Ishikawa (cell line): ENCODE data around the gene ATP6V0B.

Experiments used
- CEBPB ChIP-seq: IDR thresholded peaks from 2 replicates; pipeline ENCODE4 v1.6.1; 2012
- CREB1 ChIP-seq: IDR thresholded peaks from 2 replicates; pipeline ENCODE4 v1.6.1; 2012; ENCODE audit warnings: low read depth
- EGR1 ChIP-seq: IDR thresholded peaks from 2 replicates; pipeline ENCODE4 v1.6.1; 2012
- EP300 ChIP-seq: IDR thresholded peaks from 2 replicates; pipeline ENCODE4 v1.6.1; 2012; ENCODE audit warnings: borderline replicate concordance
- FOXM1 ChIP-seq: IDR thresholded peaks from 2 replicates; pipeline ENCODE4 v1.6.1; 2012; ENCODE audit warnings: low read depth, borderline replicate concordance
- MAX ChIP-seq: IDR thresholded peaks from 2 replicates; pipeline ENCODE4 v1.6.1; 2012
- RAD21 ChIP-seq: IDR thresholded peaks from 2 replicates; pipeline ENCODE4 v1.6.1; 2012; ENCODE audit warnings: low read depth
- REST ChIP-seq: IDR thresholded peaks from 2 replicates; pipeline ENCODE4 v1.6.1; 2012; ENCODE audit warnings: low read depth, mild to moderate bottlenecking
- TAF1 ChIP-seq: IDR thresholded peaks from 2 replicates; pipeline ENCODE4 v1.6.1; 2012; ENCODE audit warnings: low read depth, mild to moderate bottlenecking
- TCF12 ChIP-seq: IDR thresholded peaks from 2 replicates; pipeline ENCODE4 v1.6.1; 2012; ENCODE audit warnings: low read depth
- TEAD4 ChIP-seq: IDR thresholded peaks from 2 replicates; pipeline ENCODE4 v1.6.1; 2012
- USF1 ChIP-seq: IDR thresholded peaks from 2 replicates; pipeline ENCODE4 v1.6.1; 2012
- YY1 ChIP-seq: IDR thresholded peaks from 2 replicates; pipeline ENCODE4 v1.6.1; 2012; ENCODE audit warnings: low read depth

- TF ChIP-seq EP300: no peak
- no peak for TF ChIP-seq CREB1
- TF ChIP-seq YY1: no peak
- TF ChIP-seq TCF12: no peak
- TF ChIP-seq REST: no peak
- TF ChIP-seq EGR1: no peak
- TF ChIP-seq RAD21: no peak
- no peak for TF ChIP-seq MAX
- TF ChIP-seq TAF1: no peak
- TF ChIP-seq FOXM1: no peak
- no peak for TF ChIP-seq USF1
- TF ChIP-seq TEAD4: no peak
- no peak for TF ChIP-seq CEBPB
Measured at GRCh38 chr1:43947874-43948437, 26.8 kb upstream of the ATP6V0B start.
